ENCODE results near the gene KCNE5.
"Not testable (repeated sequence)": the region's sequence is repeated elsewhere in the genome, so short reads cannot be mapped to it uniquely, and the experiment has no call there.

Gene KCNE5

DNA sequence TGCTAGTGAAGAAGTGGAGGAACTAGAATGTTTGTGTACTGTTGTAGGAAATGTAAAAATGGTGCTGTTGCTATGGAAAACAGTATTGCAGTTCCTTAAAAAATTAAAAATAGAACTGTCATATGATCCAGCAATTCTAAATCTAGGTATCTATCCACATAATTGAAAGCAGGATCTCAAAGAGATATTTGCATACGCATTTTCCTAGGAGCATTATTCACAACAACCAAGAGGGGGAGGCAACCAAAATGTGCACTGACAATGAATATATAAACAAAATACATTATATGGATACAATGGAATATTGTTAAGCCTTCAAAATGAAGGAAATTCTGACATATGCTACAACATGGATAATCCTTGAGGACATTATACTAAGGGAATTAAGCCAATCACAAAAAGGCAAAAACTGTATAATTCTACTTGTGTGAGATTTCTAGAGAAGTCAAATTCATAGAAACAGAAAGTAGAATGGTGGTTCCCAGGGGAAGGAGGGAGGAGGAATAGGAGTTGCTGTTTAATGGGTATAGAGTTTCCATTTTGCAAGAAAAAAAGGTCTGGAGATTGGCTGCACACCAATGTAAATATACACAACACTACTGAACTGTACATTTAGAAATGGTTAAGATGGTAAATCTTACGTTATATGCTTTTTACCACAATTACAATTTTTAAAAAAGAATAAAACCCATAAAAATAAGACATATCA, 35.6 kb upstream of the KCNE5 start:
- no peak overlapping the region for H3K4ac ChIP-seq (ENCODE audit: low read length)
- H3K23ac ChIP-seq (ENCODE audit: low read depth, low read length, poor library complexity) = no peak overlapping the region
- H4K91ac ChIP-seq (ENCODE audit: low read depth, low read length, poor library complexity) = no peak overlapping the region
- H3K36me3 ChIP-seq (replicated peaks in 1 of 2; ENCODE audit: control insufficient read depth in 2 of 2, insufficient read depth in 2 of 2, low read length in 2 of 2) = peaks cover 6 to 40% of the 10 kb centered on the region in 2 donors
- H2AFZ ChIP-seq (ENCODE audit: low read length) = no peak overlapping the region
- no peak overlapping the region for H2BK5ac ChIP-seq (ENCODE audit: low read length)
- no peak overlapping the region for H3K14ac ChIP-seq (ENCODE audit: low read length)
- H3K4me2 ChIP-seq (ENCODE audit: insufficient read depth, low read length, poor library complexity, severe bottlenecking) = no peak overlapping the region
- no peaks in the 10 kb centered on the region for H3K4me1 ChIP-seq (ENCODE audit: control insufficient read depth in 2 of 2, insufficient read depth in 1 of 2, low read depth in 1 of 2, low read length in 2 of 2)
- H2BK15ac ChIP-seq (ENCODE audit: low read length) = no peak overlapping the region
- DNase-seq (ENCODE audit: low spot score) = no peak
- H3K18ac ChIP-seq (ENCODE audit: low read length) = no peak overlapping the region
- H2BK12ac ChIP-seq (ENCODE audit: low read length) = no peak overlapping the region
- H4K8ac ChIP-seq (ENCODE audit: low read depth, low read length) = no peak overlapping the region
- no peaks in the 10 kb centered on the region for H3K9me3 ChIP-seq (replicated peaks in 1 of 2; ENCODE audit: control insufficient read depth in 2 of 2, insufficient read depth in 1 of 2, low read depth in 1 of 2, low read length in 2 of 2)
- no peaks in the 10 kb centered on the region for H3K79me1 ChIP-seq (ENCODE audit: low read depth, low read length)
- H3K27ac ChIP-seq (replicated peaks; ENCODE audit: low read length) = no peak overlapping the region
- no peak overlapping the region for H2AK5ac ChIP-seq (ENCODE audit: low read depth, low read length)
- no peaks in the 10 kb centered on the region for H3K27me3 ChIP-seq (ENCODE audit: control insufficient read depth in 3 of 3, insufficient read depth in 3 of 3, low read depth in 1 of 3, low read length in 3 of 3)
- no peak overlapping the region for H2BK120ac ChIP-seq (ENCODE audit: low read depth, low read length)
- no CpG with 5 or more reads among the region's 2 CpGs for WGBS, 2 donors (ENCODE audit: extremely low coverage in 2 of 2, insufficient read length in 2 of 2, insufficient replicate concordance in 1 of 2)
- no peak overlapping the region for H3K4me3 ChIP-seq (ENCODE audit: low read length in 2 of 2)
- H3K9ac ChIP-seq (ENCODE audit: low read depth, low read length, poor library complexity) = no peak overlapping the region

DNA sequence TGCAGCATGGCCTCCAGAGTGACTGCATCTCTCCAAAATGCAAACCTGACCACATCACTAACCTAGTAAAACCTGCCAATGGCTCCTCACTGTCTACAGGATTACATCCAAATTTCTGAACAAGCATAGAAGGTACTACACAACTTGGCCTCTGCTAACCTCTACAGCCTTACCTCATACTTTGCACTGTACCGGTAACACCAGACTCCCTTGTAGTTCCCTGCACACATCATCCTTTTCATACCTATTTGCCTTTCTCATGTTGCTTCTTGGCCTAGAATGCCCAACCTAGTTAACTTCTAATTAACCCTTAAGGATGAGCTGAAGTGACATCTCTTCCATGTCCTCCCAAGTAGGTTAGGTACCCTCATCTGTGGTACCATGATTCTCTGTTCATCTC, 33.4 kb upstream of the KCNE5 start:
- Histone ChIP-seq H3K27ac (replicated peaks; ENCODE audit: low read length) (no peak overlapping the region), H3K4ac (ENCODE audit: low read length) (no peak overlapping the region), H2AFZ (ENCODE audit: low read length) (no peak overlapping the region), H2BK5ac (ENCODE audit: low read length) (no peak overlapping the region), H3K27me3 (ENCODE audit: control insufficient read depth in 3 of 3, insufficient read depth in 3 of 3, low read depth in 1 of 3, low read length in 3 of 3) (no peaks in the 10 kb centered on the region), H3K9ac (ENCODE audit: low read depth, low read length, poor library complexity) (no peak overlapping the region), H3K4me2 (ENCODE audit: insufficient read depth, low read length, poor library complexity, severe bottlenecking) (no peak overlapping the region), H3K23ac (ENCODE audit: low read depth, low read length, poor library complexity) (no peak overlapping the region), H4K91ac (ENCODE audit: low read depth, low read length, poor library complexity) (no peak overlapping the region), H2BK120ac (ENCODE audit: low read depth, low read length) (no peak overlapping the region), H4K8ac (ENCODE audit: low read depth, low read length) (no peak overlapping the region), H3K9me3 (replicated peaks in 1 of 2; ENCODE audit: control insufficient read depth in 2 of 2, insufficient read depth in 1 of 2, low read depth in 1 of 2, low read length in 2 of 2) (no peaks in the 10 kb centered on the region), H2BK15ac (ENCODE audit: low read length) (no peak overlapping the region), H3K4me3 (ENCODE audit: low read length in 2 of 2) (no peak overlapping the region), H3K36me3 (replicated peaks in 1 of 2; ENCODE audit: control insufficient read depth in 2 of 2, insufficient read depth in 2 of 2, low read length in 2 of 2) (peaks cover 6 to 36% of the 10 kb centered on the region in 2 donors), H3K14ac (ENCODE audit: low read length) (no peak overlapping the region), H3K79me1 (ENCODE audit: low read depth, low read length) (no peaks in the 10 kb centered on the region), H3K18ac (ENCODE audit: low read length) (no peak overlapping the region), H3K4me1 (ENCODE audit: control insufficient read depth in 2 of 2, insufficient read depth in 1 of 2, low read depth in 1 of 2, low read length in 2 of 2) (no peaks in the 10 kb centered on the region), H2AK5ac (ENCODE audit: low read depth, low read length) (no peak overlapping the region), H2BK12ac (ENCODE audit: low read length) (no peak overlapping the region)
- WGBS, 2 donors (ENCODE audit: extremely low coverage in 2 of 2, insufficient read length in 2 of 2, insufficient replicate concordance in 1 of 2) = no CpG with 5 or more reads among the region's 1 CpG
- no peak for DNase-seq (ENCODE audit: low spot score)

DNA sequence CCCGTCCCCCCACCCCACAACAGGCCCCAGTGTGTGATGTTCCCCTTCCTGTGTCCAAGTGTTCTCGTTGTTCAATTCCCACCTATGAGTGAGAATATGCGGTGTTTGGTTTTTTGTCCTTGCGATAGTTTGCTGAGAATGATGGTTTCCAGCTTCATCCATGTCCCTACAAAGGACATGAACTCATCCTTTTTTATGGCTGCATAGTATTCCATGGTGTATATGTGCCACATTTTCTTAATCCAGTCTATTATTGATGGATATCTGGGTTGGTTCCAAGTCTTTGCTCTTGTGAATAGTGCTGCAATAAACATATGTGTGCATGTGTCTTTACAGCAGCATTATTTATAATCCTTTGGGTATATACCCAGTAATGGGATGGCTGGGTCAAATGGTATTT, 32.4 kb upstream of the KCNE5 start:
- H3K18ac ChIP-seq (ENCODE audit: low read length); H2AFZ ChIP-seq (ENCODE audit: low read length); DNase-seq (ENCODE audit: low spot score); H2BK120ac ChIP-seq (ENCODE audit: low read depth, low read length); H3K4me3 ChIP-seq (ENCODE audit: low read length in 2 of 2); H2BK12ac ChIP-seq (ENCODE audit: low read length); H3K23ac ChIP-seq (ENCODE audit: low read depth, low read length, poor library complexity); H3K4ac ChIP-seq (ENCODE audit: low read length); H3K4me1 ChIP-seq (ENCODE audit: control insufficient read depth in 2 of 2, insufficient read depth in 1 of 2, low read depth in 1 of 2, low read length in 2 of 2); H2AK5ac ChIP-seq (ENCODE audit: low read depth, low read length); H3K14ac ChIP-seq (ENCODE audit: low read length); H3K79me1 ChIP-seq (ENCODE audit: low read depth, low read length); H3K9me3 ChIP-seq (replicated peaks in 1 of 2; ENCODE audit: control insufficient read depth in 2 of 2, insufficient read depth in 1 of 2, low read depth in 1 of 2, low read length in 2 of 2); H3K27me3 ChIP-seq (ENCODE audit: control insufficient read depth in 3 of 3, insufficient read depth in 3 of 3, low read depth in 1 of 3, low read length in 3 of 3); H2BK5ac ChIP-seq (ENCODE audit: low read length); H3K4me2 ChIP-seq (ENCODE audit: insufficient read depth, low read length, poor library complexity, severe bottlenecking); H3K9ac ChIP-seq (ENCODE audit: low read depth, low read length, poor library complexity); H4K91ac ChIP-seq (ENCODE audit: low read depth, low read length, poor library complexity); H2BK15ac ChIP-seq (ENCODE audit: low read length); H3K27ac ChIP-seq (replicated peaks; ENCODE audit: low read length); H4K8ac ChIP-seq (ENCODE audit: low read depth, low read length): not testable (repeated sequence)
- WGBS, 2 donors (ENCODE audit: extremely low coverage in 2 of 2, insufficient read length in 2 of 2, insufficient replicate concordance in 1 of 2) = no CpG with 5 or more reads among the region's 4 CpGs
- H3K36me3 ChIP-seq (replicated peaks in 1 of 2; ENCODE audit: control insufficient read depth in 2 of 2, insufficient read depth in 2 of 2, low read length in 2 of 2) = peaks cover 6 to 29% of the 10 kb centered on the region in 2 donors

DNA sequence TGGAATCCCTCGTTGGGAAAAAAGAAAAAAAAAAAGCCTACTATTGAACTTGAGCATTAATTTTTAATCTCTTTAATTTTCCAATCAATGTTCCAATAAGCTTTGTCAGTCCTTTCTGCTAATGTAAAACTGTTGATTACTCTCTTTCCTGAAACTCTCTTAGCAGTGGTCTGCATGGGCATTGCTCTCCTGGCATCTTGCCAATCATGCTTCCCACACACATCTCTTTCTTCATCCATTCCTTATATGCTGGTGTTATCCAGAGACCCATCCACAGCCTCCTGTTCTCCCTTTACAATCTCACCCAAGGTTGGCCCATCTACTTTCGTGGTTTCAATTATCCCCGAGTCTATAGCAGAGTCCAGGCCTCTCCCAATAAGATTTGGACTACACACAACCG, 31.8 kb upstream of the KCNE5 start:
- H3K18ac ChIP-seq (ENCODE audit: low read length) = no peak overlapping the region
- H3K9ac ChIP-seq (ENCODE audit: low read depth, low read length, poor library complexity) = no peak overlapping the region
- peaks cover 6 to 25% of the 10 kb centered on the region in 2 donors for H3K36me3 ChIP-seq (replicated peaks in 1 of 2; ENCODE audit: control insufficient read depth in 2 of 2, insufficient read depth in 2 of 2, low read length in 2 of 2)
- H3K4me2 ChIP-seq (ENCODE audit: insufficient read depth, low read length, poor library complexity, severe bottlenecking) = no peak overlapping the region
- H3K4ac ChIP-seq (ENCODE audit: low read length) = no peak overlapping the region
- no peak overlapping the region for H3K23ac ChIP-seq (ENCODE audit: low read depth, low read length, poor library complexity)
- H4K8ac ChIP-seq (ENCODE audit: low read depth, low read length) = no peak overlapping the region
- no peaks in the 10 kb centered on the region for H3K4me1 ChIP-seq (ENCODE audit: control insufficient read depth in 2 of 2, insufficient read depth in 1 of 2, low read depth in 1 of 2, low read length in 2 of 2)
- H2BK15ac ChIP-seq (ENCODE audit: low read length) = no peak overlapping the region
- H2AFZ ChIP-seq (ENCODE audit: low read length) = no peak overlapping the region
- no peak overlapping the region for H3K14ac ChIP-seq (ENCODE audit: low read length)
- no peak for DNase-seq (ENCODE audit: low spot score)
- no CpG with 5 or more reads among the region's 4 CpGs for WGBS, 2 donors (ENCODE audit: extremely low coverage in 2 of 2, insufficient read length in 2 of 2, insufficient replicate concordance in 1 of 2)
- no peak overlapping the region for H3K27ac ChIP-seq (replicated peaks; ENCODE audit: low read length)
- no peak overlapping the region for H2BK5ac ChIP-seq (ENCODE audit: low read length)
- H2BK12ac ChIP-seq (ENCODE audit: low read length) = no peak overlapping the region
- H4K91ac ChIP-seq (ENCODE audit: low read depth, low read length, poor library complexity) = no peak overlapping the region
- no peak overlapping the region for H3K4me3 ChIP-seq (ENCODE audit: low read length in 2 of 2)
- H3K79me1 ChIP-seq (ENCODE audit: low read depth, low read length) = no peaks in the 10 kb centered on the region
- H3K27me3 ChIP-seq (ENCODE audit: control insufficient read depth in 3 of 3, insufficient read depth in 3 of 3, low read depth in 1 of 3, low read length in 3 of 3) = no peaks in the 10 kb centered on the region
- no peaks in the 10 kb centered on the region for H3K9me3 ChIP-seq (replicated peaks in 1 of 2; ENCODE audit: control insufficient read depth in 2 of 2, insufficient read depth in 1 of 2, low read depth in 1 of 2, low read length in 2 of 2)
- no peak overlapping the region for H2AK5ac ChIP-seq (ENCODE audit: low read depth, low read length)
- no peak overlapping the region for H2BK120ac ChIP-seq (ENCODE audit: low read depth, low read length)

Data from neuronal stem cell (in vitro differentiated cells).